Peyer's patch (tissue), 4 donors: ENCODE results near the gene UMODL1. TPM values are rescaled to one million over a fixed set of nuclear protein-coding genes. Genes with fewer than 3 reads are reported as not detected.

Experiments
- DNase-seq, 3 donors: peaks; one replicate each; pipeline ENCODE4 v3.0.0-alpha.2; 2017 to 2019
- H3K27ac ChIP-seq, 4 donors: fragments of 200-600 bp; sonication (generic); one replicate each; pipeline ENCODE4 v1.5.1; 2016 to 2019
- H3K27me3 ChIP-seq, 2 donors: fragments of 200-600 bp; sonication (generic); one replicate each; pipeline ENCODE4 v1.5.1; 2019
- H3K36me3 ChIP-seq, 3 donors: fragments of 200-600 bp; sonication (generic); one replicate each; pipeline ENCODE4 v1.5.1; 2016 to 2019
- H3K4me1 ChIP-seq, 4 donors: fragments of 200-600 bp; sonication (generic); one replicate each; pipeline ENCODE4 v1.5.1; 2016 to 2019
- H3K4me3 ChIP-seq, 4 donors: fragments of 200-600 bp; sonication (generic); 1 replicate in 3 of 4; 2 replicates in 1 of 4; pipeline ENCODE4 v1.5.1; 2016 to 2019; ENCODE audit warnings: mild to moderate bottlenecking in 1 of 4
- H3K9me3 ChIP-seq, 4 donors: fragments of 200-600 bp; sonication (generic); one replicate each; pipeline ENCODE4 v1.5.1; 2016 to 2019; ENCODE audit warnings: mild to moderate bottlenecking in 1 of 4
- CTCF ChIP-seq, 6 experiments: fragments of 450-650 bp in 4 of 6; fragments of 200-600 bp in 2 of 6; sonication (generic) in 1 of 6; IDR thresholded peaks; one replicate each; pipeline ENCODE4 v1.5.1; 2017 to 2019; ENCODE audit warnings: antibody characterized with exemption in 6 of 6, mild to moderate bottlenecking in 3 of 6, moderate library complexity in 1 of 6
- POLR2A ChIP-seq, 2 donors: fragments of 450-650 bp; IDR thresholded peaks; one replicate each; pipeline ENCODE4 v1.5.1; 2017; ENCODE audit warnings: antibody characterized with exemption in 2 of 2, mild to moderate bottlenecking in 2 of 2, moderate library complexity in 2 of 2
- total RNA-seq, 4 donors: library from RNA; depleted of rRNA; stranded (reverse); fragments of >200 nt; gene quantifications; one replicate each; pipeline ENCODE4 v1.1.0, GENCODE V29; 2016

UMODL1 gene
- total RNA-seq, 4 donors from 2014 or later: 0.53 to 0.95 (median 0.83) TPM; not detected in 1

- Histone ChIP-seq H3K9me3 (no peaks in the 10 kb centered on the region), H3K36me3 (no peaks in the 10 kb centered on the region), H3K4me1 (peaks cover 0 to 4% (median 0%) of the 10 kb centered on the region in 4 donors), H3K27me3 (no peaks in the 10 kb centered on the region), H3K4me3 (no peak overlapping the region), H3K27ac (no peak overlapping the region)
- DNase-seq: peak in 1 of 3 donors; percentile 26
- TF ChIP-seq CTCF (IDR thresholded peaks at IDR 0.05) (no peak), POLR2A (IDR thresholded peaks at IDR 0.05) (no peak)
Observed at GRCh38 chr21:42162831-42163510, 91.9 kb downstream of the UMODL1 start.

GRCh38 chr21:42163511-42163863 lies 92.4 kb downstream of the UMODL1 start:
- no peaks in the 10 kb centered on the region for H3K36me3 ChIP-seq
- H3K4me1 ChIP-seq: peaks cover 0 to 4% (median 0%) of the 10 kb centered on the region in 4 donors
- peak in 1 of 3 donors; percentile 40 for DNase-seq
- no peak for TF ChIP-seq CTCF (IDR thresholded peaks at IDR 0.05)
- no peak for TF ChIP-seq POLR2A (IDR thresholded peaks at IDR 0.05)
- no peaks in the 10 kb centered on the region for H3K27me3 ChIP-seq
- no peak overlapping the region for H3K4me3 ChIP-seq
- no peak overlapping the region for H3K27ac ChIP-seq
- no peaks in the 10 kb centered on the region for H3K9me3 ChIP-seq

GRCh38 chr21:42164064-42164789 lies 93.1 kb downstream of the UMODL1 start:
- H3K9me3 ChIP-seq: no peaks in the 10 kb centered on the region
- H3K4me1 ChIP-seq: peaks cover 0 to 4% (median 0%) of the 10 kb centered on the region in 4 donors
- DNase-seq: peak; percentile 73 to 90 (median 79)
- no peak overlapping the region for H3K4me3 ChIP-seq
- H3K27ac ChIP-seq: no peak overlapping the region
- no peaks in the 10 kb centered on the region for H3K27me3 ChIP-seq
- H3K36me3 ChIP-seq: no peaks in the 10 kb centered on the region
- TF ChIP-seq POLR2A (IDR thresholded peaks at IDR 0.05) (no peak), CTCF (IDR thresholded peaks at IDR 0.05) (peak; percentile 39 to 88 (median 77))

- no peaks in the 10 kb centered on the region for H3K36me3 ChIP-seq
- no peak for DNase-seq
- no peak overlapping the region for H3K4me3 ChIP-seq
- TF ChIP-seq CTCF (IDR thresholded peaks at IDR 0.05): no peak
- TF ChIP-seq POLR2A (IDR thresholded peaks at IDR 0.05): no peak
- no peaks in the 10 kb centered on the region for H3K9me3 ChIP-seq
- H3K27me3 ChIP-seq: no peaks in the 10 kb centered on the region
- peaks cover 0 to 4% (median 0%) of the 10 kb centered on the region in 4 donors for H3K4me1 ChIP-seq
- H3K27ac ChIP-seq: no peak overlapping the region
Observed at GRCh38 chr21:42164818-42165217, 93.7 kb downstream of the UMODL1 start.

DNA sequence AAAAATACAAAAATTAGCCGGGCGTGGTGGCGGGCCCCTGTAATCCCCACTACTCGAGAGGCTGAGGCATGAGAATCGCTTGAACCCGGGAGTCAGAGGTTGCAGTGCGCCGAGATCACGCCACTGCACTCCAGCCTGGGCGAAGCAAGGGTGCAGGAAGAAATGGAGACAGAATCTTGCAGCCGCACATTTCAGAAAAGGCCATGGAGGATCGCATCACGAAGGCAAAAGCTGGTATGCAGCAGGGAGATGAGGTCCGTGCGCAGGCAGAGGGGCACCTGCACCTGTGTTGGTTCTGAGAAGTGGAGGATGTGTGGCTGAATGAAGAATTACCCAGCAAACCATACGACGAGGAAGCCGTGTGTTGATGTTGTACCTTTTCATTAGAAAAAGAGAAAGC lies 94.8 kb downstream of the UMODL1 start:
- no peak overlapping the region for H3K4me3 ChIP-seq
- DNase-seq: peak in 1 of 3 donors; percentile 19
- H3K9me3 ChIP-seq: no peaks in the 10 kb centered on the region
- no peaks in the 10 kb centered on the region for H3K36me3 ChIP-seq
- H3K27me3 ChIP-seq: no peaks in the 10 kb centered on the region
- H3K27ac ChIP-seq: no peak overlapping the region
- TF ChIP-seq CTCF (IDR thresholded peaks at IDR 0.05): no peak
- no peak for TF ChIP-seq POLR2A (IDR thresholded peaks at IDR 0.05)
- peaks cover 0 to 9% (median 2%) of the 10 kb centered on the region in 4 donors for H3K4me1 ChIP-seq
